Fibroblast of mammary gland (primary cell): ENCODE data around the gene GPR173.

Source experiments
- DNase-seq: peaks from one replicate; pipeline ENCODE4 v3.0.0-alpha.2; 2010; ENCODE audit warnings: low read depth
- H3K4me3 ChIP-seq: 2 replicates; pipeline ENCODE4 v1.5.1; 2011; ENCODE audit warnings: low read depth, mild to moderate bottlenecking, low read length, moderate library complexity; ENCODE audit not compliant: control insufficient read depth
- TF ChIP-seq, protein P1 (sequence below): conservative IDR thresholded peaks from 2 replicates; pipeline ENCODE4 v1.5.1; 2011; ENCODE audit warnings: low read depth, low read length, inconsistent platforms; ENCODE audit not compliant: control insufficient read depth, insufficient read depth

Gene GPR173

DNA sequence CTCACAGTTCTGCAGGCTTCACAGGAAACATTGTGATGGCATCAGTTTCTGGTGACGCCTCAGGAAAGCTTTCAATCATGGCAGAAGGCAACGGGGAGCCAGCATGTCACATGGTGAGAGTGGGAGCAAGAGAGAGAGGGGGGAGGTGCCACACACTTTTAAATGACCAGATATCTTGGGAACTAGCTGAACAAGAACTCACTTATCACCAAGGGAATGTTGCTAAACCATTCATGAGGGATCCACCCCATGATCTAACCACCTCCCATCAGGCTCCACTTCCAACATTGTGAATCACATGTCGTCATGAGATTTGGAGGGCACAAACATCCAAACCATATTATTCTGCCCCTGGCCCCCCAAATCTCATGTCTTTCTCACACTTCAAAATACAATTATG, 43.3 kb upstream of the GPR173 start:
- no peak overlapping the region for H3K4me3 ChIP-seq
- TF ChIP-seq, protein P1, sequence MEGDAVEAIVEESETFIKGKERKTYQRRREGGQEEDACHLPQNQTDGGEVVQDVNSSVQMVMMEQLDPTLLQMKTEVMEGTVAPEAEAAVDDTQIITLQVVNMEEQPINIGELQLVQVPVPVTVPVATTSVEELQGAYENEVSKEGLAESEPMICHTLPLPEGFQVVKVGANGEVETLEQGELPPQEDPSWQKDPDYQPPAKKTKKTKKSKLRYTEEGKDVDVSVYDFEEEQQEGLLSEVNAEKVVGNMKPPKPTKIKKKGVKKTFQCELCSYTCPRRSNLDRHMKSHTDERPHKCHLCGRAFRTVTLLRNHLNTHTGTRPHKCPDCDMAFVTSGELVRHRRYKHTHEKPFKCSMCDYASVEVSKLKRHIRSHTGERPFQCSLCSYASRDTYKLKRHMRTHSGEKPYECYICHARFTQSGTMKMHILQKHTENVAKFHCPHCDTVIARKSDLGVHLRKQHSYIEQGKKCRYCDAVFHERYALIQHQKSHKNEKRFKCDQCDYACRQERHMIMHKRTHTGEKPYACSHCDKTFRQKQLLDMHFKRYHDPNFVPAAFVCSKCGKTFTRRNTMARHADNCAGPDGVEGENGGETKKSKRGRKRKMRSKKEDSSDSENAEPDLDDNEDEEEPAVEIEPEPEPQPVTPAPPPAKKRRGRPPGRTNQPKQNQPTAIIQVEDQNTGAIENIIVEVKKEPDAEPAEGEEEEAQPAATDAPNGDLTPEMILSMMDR = no peak
- DNase-seq = peak; percentile 11

GRCh38 chrX:53009032-53009431, 39.6 kb upstream of the GPR173 start:
- TF ChIP-seq, protein P1 = no peak
- no peak overlapping the region for H3K4me3 ChIP-seq
- no peak for DNase-seq

DNA sequence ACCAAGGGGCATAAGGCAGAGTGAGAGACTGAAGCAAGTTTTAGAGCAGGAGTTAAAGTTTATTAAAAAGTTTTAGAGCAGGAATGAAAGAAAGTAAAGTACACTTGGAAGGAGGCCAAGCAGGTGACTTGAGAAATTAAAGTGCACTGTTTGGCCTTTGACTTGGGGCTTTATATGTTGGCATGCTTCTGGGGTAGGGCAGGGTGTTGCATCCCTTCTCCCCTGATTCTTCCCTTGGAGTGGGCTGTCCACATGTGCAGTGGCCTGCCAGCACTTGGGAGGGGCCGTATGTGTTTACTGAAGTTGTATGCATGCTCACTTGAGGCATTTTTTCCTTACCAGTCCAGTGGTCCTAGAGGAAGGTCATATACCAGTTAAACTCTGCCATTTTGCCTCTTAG, 35.3 kb upstream of the GPR173 start:
- DNase-seq = no peak
- TF ChIP-seq, protein P1 = no peak

GRCh38 chrX:53018627-53019026, 30.0 kb upstream of the GPR173 start:
- peak; percentile 8 for DNase-seq
- TF ChIP-seq, protein P1 = peak; percentile 9

More for the DNA sequence above, 35.3 kb upstream of the GPR173 start:
- H3K4me3 ChIP-seq = no peak overlapping the region

DNA sequence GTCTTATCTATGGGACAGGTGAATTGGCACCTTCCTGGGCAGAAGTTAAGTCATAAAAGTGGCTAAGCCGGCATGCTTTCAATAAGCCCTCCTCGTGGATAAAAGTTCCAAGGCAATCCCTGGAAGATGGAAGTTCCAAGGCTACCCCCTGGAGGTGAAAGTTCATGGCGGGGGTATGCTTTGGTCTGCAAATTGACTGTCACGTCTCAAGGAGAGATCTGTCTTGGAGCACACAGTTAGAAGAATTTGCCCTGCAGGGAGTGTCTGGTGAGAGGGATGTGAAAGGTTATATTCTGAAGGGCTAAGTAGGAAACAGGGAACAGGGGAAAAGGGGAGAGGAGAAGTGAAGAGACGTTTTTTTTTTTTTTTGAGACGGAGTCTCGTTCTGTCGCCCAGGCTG, 26.2 kb upstream of the GPR173 start:
- no peak overlapping the region for H3K4me3 ChIP-seq
- TF ChIP-seq, protein P1 = no peak
- no peak for DNase-seq

More at GRCh38 chrX:53018627-53019026, 30.0 kb upstream of the GPR173 start:
- no peak overlapping the region for H3K4me3 ChIP-seq

DNA sequence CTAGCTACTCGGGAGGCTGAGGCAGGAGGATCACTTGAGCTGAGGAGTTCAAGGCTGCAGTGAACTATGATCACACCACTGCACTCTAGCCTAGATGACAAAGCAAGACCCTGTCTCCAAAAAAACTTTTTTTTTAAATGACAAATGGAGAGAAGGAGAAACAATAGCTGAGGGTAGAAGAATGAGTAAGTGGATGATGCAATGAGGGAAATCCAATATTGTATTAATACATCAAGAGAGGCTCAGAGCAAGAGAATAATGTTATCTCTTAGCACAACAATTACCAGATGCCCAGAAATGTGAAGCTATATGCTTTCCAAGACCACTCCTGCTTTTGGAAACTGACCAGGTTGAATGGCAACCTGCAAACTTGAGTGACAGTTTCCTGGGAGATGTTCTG, 19.9 kb upstream of the GPR173 start:
- TF ChIP-seq, protein P1 = no peak
- no peak for DNase-seq
- H3K4me3 ChIP-seq = no peak overlapping the region

DNA sequence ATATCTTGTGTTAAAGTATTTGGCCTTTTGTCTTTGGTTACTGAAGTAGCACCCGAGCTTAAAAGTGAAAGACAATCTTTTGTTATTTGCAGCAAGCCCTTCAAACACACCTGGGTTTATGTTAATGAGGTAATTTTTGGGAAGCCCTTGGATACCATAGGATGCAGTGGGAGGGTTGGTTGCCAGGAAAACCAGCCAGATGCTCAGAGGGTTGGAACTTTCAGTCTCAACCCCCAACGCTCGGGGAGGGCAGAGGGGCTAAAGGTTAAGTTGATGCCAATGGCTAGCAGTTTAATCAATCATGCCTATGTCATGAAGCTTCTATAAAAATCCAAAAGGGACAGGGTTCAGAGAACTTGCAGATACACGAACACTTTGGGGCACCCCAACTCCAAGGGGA, 17.2 kb upstream of the GPR173 start:
- TF ChIP-seq, protein P1 = no peak
- H3K4me3 ChIP-seq = no peak overlapping the region
- no peak for DNase-seq
